HG03060 (cell line): ENCODE data around the gene NSD1.
"Not testable (repeated sequence)": the region's sequence is repeated elsewhere in the genome, so short reads cannot be mapped to it uniquely, and the experiment has no call there.

ENCODE experiments used
- ATAC-seq: cut with Tn5 transposase; IDR thresholded peaks from one replicate; pipeline ENCODE4 v1.9.1; 2021; ENCODE audit warnings: low read depth, moderate number of reproducible peaks; ENCODE audit not compliant: unreplicated experiment

NSD1 gene

GRCh38 chr5:177124486-177124991, 9.0 kb upstream of the NSD1 start:
- no peak for ATAC-seq

- ATAC-seq, result no peak
These were observed 6.8 kb upstream of the NSD1 start for GRCh38 chr5:177126771-177127170.

- no peak for ATAC-seq
These were observed 5.0 kb upstream of the NSD1 start for GRCh38 chr5:177128551-177128981.

GRCh38 chr5:177130211-177131018, 3.2 kb upstream of the NSD1 start:
- ATAC-seq, result no peak

- ATAC-seq, result no peak
These were observed 2.6 kb upstream of the NSD1 start for GRCh38 chr5:177131019-177131320.

- ATAC-seq, result no peak
These were observed 2.0 kb upstream of the NSD1 start for GRCh38 chr5:177131352-177132135.

- no peak for ATAC-seq
These were observed 1.2 kb upstream of the NSD1 start for GRCh38 chr5:177132136-177133095.

GRCh38 chr5:177133853-177134696, 502 bp downstream of the NSD1 start:
- ATAC-seq, result no peak

- ATAC-seq, result no peak
These were observed 1.2 kb downstream of the NSD1 start for GRCh38 chr5:177134697-177135225.

- no peak for ATAC-seq
These were observed 6.7 kb downstream of the NSD1 start for GRCh38 chr5:177140312-177140711.

GRCh38 chr5:177141496-177141895, 7.9 kb downstream of the NSD1 start:
- no peak for ATAC-seq

- no peak for ATAC-seq
These were observed 8.6 kb downstream of the NSD1 start for GRCh38 chr5:177142098-177142611.

- no peak for ATAC-seq
These were observed 9.2 kb downstream of the NSD1 start for GRCh38 chr5:177142778-177143177.

GRCh38 chr5:177146891-177147638, 13.5 kb downstream of the NSD1 start:
- ATAC-seq, result no peak

GRCh38 chr5:177150061-177150460, 16.5 kb downstream of the NSD1 start:
- ATAC-seq, result not testable (repeated sequence)

- ATAC-seq, result no peak
These were observed 20.6 kb downstream of the NSD1 start for GRCh38 chr5:177154003-177154643.

GRCh38 chr5:177162379-177162778, 28.8 kb downstream of the NSD1 start:
- ATAC-seq, result no peak

- ATAC-seq, result no peak
These were observed 29.9 kb downstream of the NSD1 start for GRCh38 chr5:177163500-177163899.
